BLaER1 (cell line): Measurements from ENCODE around the gene CTNNA1.
"Not testable (repeated sequence)": the region's sequence is repeated elsewhere in the genome, so short reads cannot be mapped to it uniquely, and the experiment has no call there.

Source experiments
- H3K27ac ChIP-seq: shearing (Covaris generic); formaldehyde crosslinking; 2 replicates; pipeline ENCODE4 v1.8.1; 2022
- H3K27me3 ChIP-seq: shearing (Covaris generic); formaldehyde crosslinking; 2 replicates; pipeline ENCODE4 v1.8.1; 2022
- H3K36me3 ChIP-seq: shearing (Covaris generic); formaldehyde crosslinking; 2 replicates; pipeline ENCODE4 v1.8.1; 2022
- H3K4me1 ChIP-seq: shearing (Covaris generic); formaldehyde crosslinking; 2 replicates; pipeline ENCODE4 v1.8.1; 2022
- H3K4me2 ChIP-seq: shearing (Covaris generic); formaldehyde crosslinking; 2 replicates; pipeline ENCODE4 v1.8.1; 2022
- H3K4me3 ChIP-seq: shearing (Covaris generic); formaldehyde crosslinking; 2 replicates; pipeline ENCODE4 v1.8.1; 2022
- H3K9ac ChIP-seq: shearing (Covaris generic); formaldehyde crosslinking; 2 replicates; pipeline ENCODE4 v1.8.1; 2022
- H3K9me3 ChIP-seq: shearing (Covaris generic); formaldehyde crosslinking; 2 replicates; pipeline ENCODE4 v1.8.1; 2022
- H4K20me1 ChIP-seq: shearing (Covaris generic); formaldehyde crosslinking; 2 replicates; pipeline ENCODE4 v1.8.1; 2022
- Cebpa-rat ChIP-seq: shearing (Covaris generic); IDR thresholded peaks from 2 replicates; pipeline ENCODE4 v1.8.1; 2022

CTNNA1 gene

DNA sequence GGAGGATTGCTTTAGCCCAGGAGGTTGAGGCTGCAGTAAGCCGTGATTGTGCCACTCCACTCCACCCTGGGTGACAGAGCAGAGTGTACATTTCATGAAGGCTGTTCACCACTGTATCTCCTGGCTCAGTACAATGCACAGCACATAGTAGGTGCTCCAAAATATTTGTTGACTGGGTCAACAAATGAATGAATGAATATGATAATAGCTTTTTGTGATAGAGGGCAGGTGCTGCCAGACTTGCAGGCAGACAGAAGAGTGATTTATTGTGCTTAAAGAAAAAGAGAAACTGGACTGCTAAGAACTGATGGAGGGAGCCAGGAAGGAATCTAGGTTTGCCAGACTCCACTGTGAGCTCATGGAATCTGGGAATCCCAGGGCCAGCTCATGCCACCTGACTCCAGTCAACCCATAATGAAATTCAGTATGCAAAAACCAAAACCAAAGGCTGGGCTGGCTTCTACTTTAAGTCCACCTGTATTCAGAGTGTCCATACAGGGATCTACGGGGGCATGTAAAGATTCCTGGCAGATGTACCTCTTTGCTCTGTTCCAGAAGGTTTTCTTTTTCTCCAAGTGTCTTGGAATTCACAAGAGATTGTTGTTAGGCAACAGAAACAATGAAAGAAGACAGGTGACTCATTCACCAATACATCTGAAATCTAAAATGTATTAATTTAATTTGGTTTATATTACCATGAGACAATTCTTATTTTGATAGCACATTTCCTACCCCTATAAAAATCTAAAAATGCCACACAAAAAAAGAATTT, 15.5 kb upstream of the CTNNA1 start:
- Histone ChIP-seq H3K9ac (no peak overlapping the region), H3K4me2 (no peak overlapping the region), H3K9me3 (no peaks in the 10 kb centered on the region), H4K20me1 (no peaks in the 10 kb centered on the region), H3K36me3 (no peaks in the 10 kb centered on the region), H3K27ac (no peak overlapping the region), H3K27me3 (no peaks in the 10 kb centered on the region), H3K4me1 (peaks cover 31% of the 10 kb centered on the region), H3K4me3 (no peak overlapping the region)
- TF ChIP-seq Cebpa-rat = no peak

DNA sequence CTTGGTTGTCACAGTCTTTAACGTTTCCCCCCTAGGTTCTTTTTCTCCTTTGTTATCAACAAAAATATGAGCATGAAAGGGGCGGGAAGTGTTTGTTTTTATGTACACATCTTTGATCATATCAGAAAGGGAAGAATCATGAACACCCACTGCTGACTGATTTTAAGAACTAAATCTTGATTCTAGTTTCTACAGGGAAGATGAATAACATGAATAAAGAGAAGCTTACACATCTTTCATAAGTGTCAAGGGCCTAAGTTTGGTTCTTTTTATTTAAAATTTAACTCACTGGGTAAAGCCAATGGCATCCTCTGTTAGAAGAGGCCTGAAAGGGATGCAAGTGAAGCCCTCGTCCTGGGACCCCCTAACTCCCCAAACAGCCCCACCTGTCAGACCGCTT, 14.8 kb upstream of the CTNNA1 start:
- Histone ChIP-seq H3K9ac (no peak overlapping the region), H3K9me3 (no peaks in the 10 kb centered on the region), H3K36me3 (no peaks in the 10 kb centered on the region), H3K4me3 (no peak overlapping the region), H3K27me3 (no peaks in the 10 kb centered on the region), H3K27ac (no peak overlapping the region), H3K4me1 (peaks cover 38% of the 10 kb centered on the region), H3K4me2 (no peak overlapping the region), H4K20me1 (no peaks in the 10 kb centered on the region)
- no peak for TF ChIP-seq Cebpa-rat

DNA sequence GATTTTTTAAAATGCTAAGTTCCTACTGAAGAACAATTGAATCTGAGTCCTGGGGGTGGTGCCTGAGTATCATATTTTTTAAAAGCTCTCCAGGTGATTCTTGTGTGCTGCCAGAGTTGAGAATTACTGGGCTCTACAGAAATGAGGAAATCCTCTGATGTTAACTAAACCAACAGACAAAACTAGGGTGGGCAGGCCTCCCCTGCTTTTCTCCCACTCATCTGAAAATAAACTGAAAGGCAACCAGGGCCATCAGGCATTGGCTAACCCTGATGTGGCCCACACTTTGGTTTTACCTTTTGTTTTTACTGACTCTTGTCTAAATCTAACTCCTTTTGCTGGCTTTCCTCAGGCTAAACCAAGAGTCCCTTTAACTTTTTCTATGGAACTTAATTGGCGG, 13.3 kb upstream of the CTNNA1 start:
- H3K4me3 ChIP-seq = no peak overlapping the region
- H3K36me3 ChIP-seq = no peaks in the 10 kb centered on the region
- no peak overlapping the region for H3K27ac ChIP-seq
- no peak for TF ChIP-seq Cebpa-rat
- no peaks in the 10 kb centered on the region for H3K9me3 ChIP-seq
- peaks cover 40% of the 10 kb centered on the region for H3K4me1 ChIP-seq
- no peaks in the 10 kb centered on the region for H3K27me3 ChIP-seq
- no peak overlapping the region for H3K9ac ChIP-seq
- peak overlapping the region; percentile 32; the same call in 1 of the 2 replicates for H3K4me2 ChIP-seq
- H4K20me1 ChIP-seq = no peaks in the 10 kb centered on the region

DNA sequence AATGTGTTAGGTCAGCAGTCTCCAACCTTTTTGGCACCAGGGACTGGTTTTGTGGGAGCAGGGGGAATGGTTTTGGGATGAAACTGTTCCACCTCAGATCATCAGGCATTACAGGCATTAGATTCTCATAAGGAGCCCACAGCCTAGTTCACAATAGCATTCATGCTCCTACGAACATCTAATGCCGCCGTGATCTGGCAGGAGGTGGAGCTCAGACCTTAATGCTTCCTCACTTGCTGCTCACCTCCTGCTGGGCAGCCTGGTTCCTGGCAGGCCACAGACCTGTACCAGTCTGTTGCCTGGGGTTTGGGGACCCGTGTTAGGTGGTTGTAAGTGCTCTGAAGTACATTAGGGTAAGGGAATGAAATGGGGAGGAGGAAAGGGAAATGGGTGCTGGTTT, 9.7 kb upstream of the CTNNA1 start:
- no peak for TF ChIP-seq Cebpa-rat
- no peak overlapping the region for H3K27ac ChIP-seq
- peaks cover 35% of the 10 kb centered on the region for H3K4me1 ChIP-seq
- no peak overlapping the region for H3K4me2 ChIP-seq
- no peak overlapping the region for H3K9ac ChIP-seq
- H3K27me3 ChIP-seq = no peaks in the 10 kb centered on the region
- no peaks in the 10 kb centered on the region for H4K20me1 ChIP-seq
- H3K36me3 ChIP-seq = no peaks in the 10 kb centered on the region
- no peaks in the 10 kb centered on the region for H3K9me3 ChIP-seq
- H3K4me3 ChIP-seq = no peak overlapping the region

DNA sequence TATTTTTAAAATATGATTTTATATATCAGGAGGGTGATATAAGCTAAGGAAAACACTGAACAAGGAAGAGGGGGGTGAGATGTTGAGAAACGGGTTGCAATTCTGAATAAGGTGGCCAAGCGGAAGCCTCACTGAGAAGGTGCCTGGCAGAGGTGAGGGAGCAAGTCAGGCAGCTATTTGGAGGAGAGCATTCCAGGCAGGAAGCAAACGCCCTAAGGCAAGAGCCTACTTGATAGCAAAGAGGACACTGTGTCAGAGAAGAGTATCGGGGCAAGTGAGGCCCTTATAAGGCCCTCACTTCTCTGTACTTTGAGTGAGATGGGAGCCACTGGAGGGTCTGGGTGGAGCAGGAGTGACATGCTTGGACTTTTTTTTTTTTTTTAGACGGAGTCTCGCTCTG, 8.0 kb upstream of the CTNNA1 start:
- Histone ChIP-seq H3K9me3 (no peaks in the 10 kb centered on the region), H3K4me1 (peaks cover 33% of the 10 kb centered on the region), H3K4me2 (no peak overlapping the region), H3K27me3 (no peaks in the 10 kb centered on the region), H3K36me3 (no peaks in the 10 kb centered on the region), H3K4me3 (no peak overlapping the region), H3K27ac (no peak overlapping the region), H3K9ac (no peak overlapping the region), H4K20me1 (no peaks in the 10 kb centered on the region)
- no peak for TF ChIP-seq Cebpa-rat

DNA sequence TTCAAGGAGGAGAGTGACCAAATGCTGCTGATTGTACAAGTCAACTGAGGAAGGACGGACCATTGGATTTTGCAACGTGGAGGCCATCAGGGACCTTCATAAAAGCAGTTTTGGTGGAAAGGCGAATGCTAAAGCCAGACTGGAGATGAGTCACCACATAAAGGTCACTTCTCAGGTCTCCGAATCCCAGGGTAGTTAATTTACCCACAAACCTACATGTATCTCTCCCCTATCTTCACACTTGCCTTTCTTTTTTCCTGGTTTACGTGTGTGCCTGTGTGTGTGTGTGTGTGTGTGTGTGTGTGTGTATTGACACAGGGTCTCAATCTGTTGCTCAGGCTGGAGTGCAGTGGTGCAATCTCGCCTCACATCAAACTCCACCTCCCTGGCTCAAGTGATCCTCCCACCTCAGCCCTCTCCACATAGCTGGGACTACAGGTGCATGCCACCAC, 4.6 kb upstream of the CTNNA1 start:
- H3K4me2 ChIP-seq = no peak overlapping the region

DNA sequence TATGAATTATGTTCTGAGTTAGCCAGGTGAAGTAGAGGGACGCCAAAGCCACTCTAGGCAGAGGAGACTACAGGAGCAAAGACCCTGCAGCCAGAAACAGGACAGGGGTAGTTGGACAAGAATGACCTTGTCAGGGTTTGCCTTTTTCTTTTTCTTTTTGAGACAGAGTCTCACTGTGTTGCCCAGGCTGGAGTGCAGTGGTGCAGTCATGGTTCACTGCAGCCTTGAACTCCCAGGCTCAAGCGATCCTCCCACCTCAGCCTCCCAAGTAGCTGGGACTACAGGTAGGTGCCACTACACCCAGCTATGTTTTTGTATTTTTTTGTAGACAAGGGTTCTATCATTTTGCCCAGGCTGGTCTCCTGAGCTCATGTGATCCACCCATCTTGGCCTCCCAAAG, 1.9 kb upstream of the CTNNA1 start:
- not testable (repeated sequence) for H3K9ac ChIP-seq, H3K9me3 ChIP-seq, H3K27ac ChIP-seq, H3K4me2 ChIP-seq, H3K27me3 ChIP-seq, H3K4me3 ChIP-seq
- 0 out of 2 replicates have a peak, but pooled peaks cover 11% of the 10 kb centered on the region for H3K36me3 ChIP-seq
- H4K20me1 ChIP-seq = peaks cover 29% of the 10 kb centered on the region
- peaks cover 37% of the 10 kb centered on the region for H3K4me1 ChIP-seq

More for the DNA sequence above, 4.6 kb upstream of the CTNNA1 start:
- H3K27ac ChIP-seq = no peak overlapping the region
- no peaks in the 10 kb centered on the region for H3K36me3 ChIP-seq
- peaks cover 3% of the 10 kb centered on the region for H4K20me1 ChIP-seq
- H3K4me1 ChIP-seq = peaks cover 14% of the 10 kb centered on the region
- H3K9ac ChIP-seq = no peak overlapping the region
- no peak for TF ChIP-seq Cebpa-rat
- no peaks in the 10 kb centered on the region for H3K27me3 ChIP-seq
- no peaks in the 10 kb centered on the region for H3K9me3 ChIP-seq
- H3K4me3 ChIP-seq = no peak overlapping the region

DNA sequence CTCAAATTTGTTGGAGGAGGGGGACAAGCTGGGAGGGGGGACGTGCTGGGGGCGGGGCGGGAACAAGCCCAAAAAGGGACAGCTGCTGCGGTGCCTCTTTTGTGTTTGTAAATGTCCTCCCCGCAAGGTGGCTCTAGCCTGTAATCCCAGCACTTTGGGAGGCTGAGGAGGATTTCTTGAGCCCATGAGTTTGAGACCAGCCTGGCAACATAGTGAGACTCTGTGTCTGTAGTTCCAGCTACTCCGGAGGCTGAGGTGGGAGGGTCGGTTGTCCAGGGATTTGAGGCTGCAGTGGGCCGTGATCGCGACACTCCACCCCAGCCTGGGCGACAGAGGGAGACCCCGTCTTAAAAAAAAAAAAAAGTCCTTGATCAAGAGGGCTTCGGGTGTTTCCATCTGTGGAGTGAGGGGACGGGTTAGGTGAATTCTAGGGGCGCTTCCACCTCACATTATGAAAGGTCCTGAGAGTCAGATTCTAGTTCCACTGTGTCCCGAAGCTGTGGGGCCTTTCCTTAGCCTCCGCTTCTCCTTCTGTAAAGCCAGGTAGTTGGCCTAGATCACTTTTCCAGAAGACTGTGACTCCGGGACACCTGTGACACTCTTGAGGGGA, 779 bp upstream of the CTNNA1 start:
- Histone ChIP-seq H3K4me3 (peak overlapping the region; percentile 98), H4K20me1 (peaks cover 40% of the 10 kb centered on the region), H3K27me3 (no peaks in the 10 kb centered on the region), H3K4me2 (peak overlapping the region; percentile 94), H3K27ac (peak overlapping the region; percentile 82), H3K9me3 (no peaks in the 10 kb centered on the region), H3K4me1 (peaks cover 48% of the 10 kb centered on the region), H3K9ac (peak overlapping the region; percentile 97), H3K36me3 (0 out of 2 replicates have a peak, but pooled peaks cover 16% of the 10 kb centered on the region)
- no peak for TF ChIP-seq Cebpa-rat

DNA sequence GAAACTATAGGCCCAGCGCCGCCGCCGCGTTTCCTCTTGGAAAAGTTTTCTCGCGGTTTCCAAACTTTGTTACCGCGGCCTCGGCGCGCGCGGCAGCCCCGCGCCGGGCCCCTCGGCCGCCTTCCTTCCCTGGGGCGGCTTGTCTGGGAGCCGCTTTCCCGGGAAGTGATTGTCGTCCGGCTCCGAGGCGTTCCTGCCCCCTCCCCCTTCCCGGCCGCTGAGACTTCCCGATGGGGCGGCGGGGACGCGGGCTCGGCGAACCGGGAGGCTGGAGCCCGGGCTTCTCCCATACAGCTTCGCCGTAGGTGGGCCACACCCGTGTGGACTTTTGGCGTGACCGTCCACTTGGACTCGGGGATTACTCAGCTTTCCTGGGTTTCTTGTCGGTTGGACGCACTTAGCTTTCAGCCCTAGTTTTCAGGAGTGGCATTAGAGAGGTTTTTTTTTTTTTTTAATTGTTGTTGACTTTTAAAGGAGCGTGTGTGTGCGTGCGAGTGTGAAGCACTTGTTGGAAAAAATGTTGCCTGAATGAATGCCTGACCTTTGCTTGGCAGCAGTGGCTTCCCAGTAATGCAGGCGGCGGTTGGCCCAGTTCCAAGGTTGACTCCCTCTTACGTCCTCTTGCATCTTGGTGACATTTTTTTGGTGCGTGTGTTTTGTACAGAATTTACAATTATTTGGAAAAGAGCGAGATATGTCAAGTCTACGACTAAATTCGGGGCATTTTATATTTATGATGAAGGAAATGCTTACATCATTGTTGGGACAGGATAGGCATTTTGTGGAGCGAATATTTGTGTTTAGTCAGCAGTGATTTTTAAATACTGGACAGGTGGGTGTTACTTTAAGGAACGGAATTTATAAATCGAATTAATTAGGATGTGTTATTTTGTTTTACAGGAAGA, 821 bp downstream of the CTNNA1 start:
- no peaks in the 10 kb centered on the region for H3K9me3 ChIP-seq
- peaks cover 49% of the 10 kb centered on the region for H3K4me1 ChIP-seq
- peak overlapping the region; percentile 92 for H3K27ac ChIP-seq
- no peak for TF ChIP-seq Cebpa-rat
- H3K4me2 ChIP-seq = peak overlapping the region; percentile 89
- peaks cover 31% of the 10 kb centered on the region; the same call in 1 of the 2 replicates for H3K36me3 ChIP-seq
- H4K20me1 ChIP-seq = peaks cover 56% of the 10 kb centered on the region
- H3K27me3 ChIP-seq = no peaks in the 10 kb centered on the region
- H3K9ac ChIP-seq = peak overlapping the region; percentile 97
- H3K4me3 ChIP-seq = peak overlapping the region; percentile 98
